Transverse colon (tissue), 4 donors: Measurements from ENCODE around the gene NLGN3. TPM values are rescaled to one million over a fixed set of nuclear protein-coding genes. Genes with fewer than 3 reads are reported as not detected.
"Not testable (repeated sequence)": the region's sequence is repeated elsewhere in the genome, so short reads cannot be mapped to it uniquely, and the experiment has no call there.

Experiments used
- DNase-seq: peaks from one replicate; pipeline ENCODE4 v3.0.0-alpha.2; 2019
- H3K27ac ChIP-seq, 4 donors: fragments of 200-600 bp; sonication (generic); 2 replicates each; pipeline ENCODE4 v1.5.1; 2016 to 2018; ENCODE audit warnings: inconsistent platforms in 4 of 4
- H3K27me3 ChIP-seq: fragments of 200-600 bp; sonication (generic); 2 replicates; pipeline ENCODE4 v1.5.1; 2017; ENCODE audit warnings: inconsistent platforms
- H3K36me3 ChIP-seq, 4 donors: fragments of 200-600 bp; sonication (generic); 2 replicates each; pipeline ENCODE4 v1.5.1; 2017 to 2019; ENCODE audit warnings: inconsistent platforms in 4 of 4
- H3K4me1 ChIP-seq, 4 donors: fragments of 200-600 bp; sonication (generic); 2 replicates each; pipeline ENCODE4 v1.5.1; 2017 to 2020; ENCODE audit warnings: inconsistent platforms in 4 of 4
- H3K4me3 ChIP-seq, 4 donors: fragments of 200-600 bp; sonication (generic); 1 replicate in 1 of 4; 2 replicates in 3 of 4; pipeline versions ENCODE4 v1.5.1 to v1.6.1; 2017 to 2019; ENCODE audit warnings: inconsistent platforms in 4 of 4
- H3K9me3 ChIP-seq, 2 donors: fragments of 200-600 bp; sonication (generic); 2 replicates each; pipeline ENCODE4 v1.5.1; 2017 to 2019; ENCODE audit warnings: inconsistent platforms in 2 of 2
- CTCF ChIP-seq, 5 experiments: fragments of 200-600 bp in 3 of 5; fragments of 450-650 bp in 2 of 5; sonication (generic) in 3 of 5; IDR thresholded peaks; 1 replicate in 2 of 5; 2 replicates in 3 of 5; pipeline ENCODE4 v1.5.1; 2016 to 2017; ENCODE audit warnings: antibody characterized with exemption in 5 of 5, inconsistent platforms in 3 of 5, mild to moderate bottlenecking in 2 of 5, moderate library complexity in 1 of 5
- EP300 ChIP-seq: sonication (generic); formaldehyde crosslinking; IDR thresholded peaks from one replicate; pipeline ENCODE4 v1.6.1; 2017; ENCODE audit warnings: antibody characterized with exemption, low read depth
- POLR2A ChIP-seq: fragments of 450-650 bp; IDR thresholded peaks from one replicate; pipeline ENCODE4 v1.6.1; 2016; ENCODE audit warnings: antibody characterized with exemption, mild to moderate bottlenecking, moderate library complexity
- POLR2AphosphoS5 ChIP-seq, 3 donors: sonication (generic); formaldehyde crosslinking; IDR thresholded peaks; one replicate each; pipeline ENCODE4 v1.6.1; 2016; ENCODE audit warnings: antibody characterized with exemption in 3 of 3
- WGBS, 2 donors: methylation state at CpG; one replicate each; pipeline ENCODE4 v1.1.5; 2018; ENCODE audit warnings: low coverage in 1 of 2; 5-methylcytosine and 5-hydroxymethylcytosine counted together
- in situ Hi-C, 4 donors: fragments of 200-750 bp; cut with MboI; loops; one replicate each; pipeline versions ENCODE4 v1.15.0 to v1.15.1; 2017; ENCODE audit warnings: low sequenced_read_pairs in 3 of 4, low pct_ligation_motif_present in 1 of 4, low pct_unique_long_range_greater_than_20kb in 1 of 4
- intact Hi-C: fragments of 100-400 bp; cut with DNase I; formaldehyde crosslinking; loops from one replicate; pipeline ENCODE4 v1.15.1; 2023; ENCODE audit warnings: low total_unique reads
- total RNA-seq, 4 donors: library from RNA; depleted of rRNA; stranded (reverse); fragments of >200 nt; gene quantifications; one replicate each; pipeline ENCODE4 v1.1.0, GENCODE V29; 2016

The NLGN3 gene
- total RNA-seq, 4 donors from 2014 or later = 0.40 to 1.1 (median 0.64) TPM; not detected in 1

GRCh38 chrX:71177327-71177726 lies 32.7 kb downstream of the NLGN3 start:
- in situ Hi-C loops = loop anchor here in 3 of 4 donors (10.0 to 25.0 kb wide), 5 partner anchors 90 to 415 kb away; partner anchors contain the start of gene FOXO4 (in 1 of the 3)
- TF ChIP-seq POLR2A (no peak), EP300 (no peak), CTCF (IDR thresholded peaks at IDR 0.05) (no peak), POLR2AphosphoS5 (IDR thresholded peaks at IDR 0.05) (no peak)
- Histone ChIP-seq H3K36me3 (no peaks in the 10 kb centered on the region), H3K9me3 (no peaks in the 10 kb centered on the region), H3K27ac (no peak overlapping the region), H3K27me3 (no peaks in the 10 kb centered on the region), H3K4me1 (peaks cover 0 to 5% (median 0%) of the 10 kb centered on the region in 4 donors), H3K4me3 (no peak overlapping the region)
- DNase-seq = no peak
- intact Hi-C loops = loop anchor here (2.0 to 10.0 kb wide), 2 partner anchors 51 to 203 kb away; no protein-coding TSS in a partner anchor
- WGBS, 2 donors = 50 to 57% methylated on average over 3 of the region's 3 CpGs

- DNase-seq = peak; percentile 56
- intact Hi-C loops (loop anchor here (10.0 kb wide), 1 partner anchor 204 kb away; no protein-coding TSS in a partner anchor), in situ Hi-C loops (loop anchor here in 3 of 4 donors (10.0 to 25.0 kb wide), 5 partner anchors 92 to 417 kb away; partner anchors contain the start of gene FOXO4 (in 1 of the 3))
- H3K9me3 ChIP-seq = no peaks in the 10 kb centered on the region
- peaks cover 0 to 10% (median 0%) of the 10 kb centered on the region in 4 donors for H3K4me1 ChIP-seq
- no peak overlapping the region for H3K27ac ChIP-seq
- H3K36me3 ChIP-seq = no peaks in the 10 kb centered on the region
- WGBS, 2 donors = 3% methylated on average over 4 of the region's 4 CpGs; no CpG with 5 or more reads in 1 of the 2 donors
- no peak overlapping the region for H3K4me3 ChIP-seq
- H3K27me3 ChIP-seq = no peaks in the 10 kb centered on the region
- TF ChIP-seq POLR2A = no peak
- no peak for TF ChIP-seq POLR2AphosphoS5 (IDR thresholded peaks at IDR 0.05)
- peak; percentile 53 to 72 (median 68) for TF ChIP-seq CTCF (IDR thresholded peaks at IDR 0.05)
Measured at GRCh38 chrX:71178908-71179307, 34.3 kb downstream of the NLGN3 start.

- H3K9me3 ChIP-seq, H3K27me3 ChIP-seq, H3K4me3 ChIP-seq, H3K36me3 ChIP-seq, intact Hi-C loops, DNase-seq: not testable (repeated sequence)
- Histone ChIP-seq H3K4me1 (peaks cover 0 to 10% (median 0%) of the 10 kb centered on the region in 4 donors), H3K27ac (peak overlapping the region; percentile 75 to 89 (median 86))
- in situ Hi-C loops = loop anchor here in 2 of 4 donors (25.0 kb wide), 3 partner anchors 93 to 418 kb away; partner anchors contain the start of gene FOXO4 (in 1 of the 2)
- 70% methylated on average over 9 of the region's 9 CpGs; no CpG with 5 or more reads in 1 of the 2 donors for WGBS, 2 donors
Measured at GRCh38 chrX:71180579-71181265, 36.1 kb downstream of the NLGN3 start.

GRCh38 chrX:71181558-71181909 lies 36.9 kb downstream of the NLGN3 start:
- intact Hi-C loops = no loop called here
- TF ChIP-seq POLR2AphosphoS5 (IDR thresholded peaks at IDR 0.05) (no peak), POLR2A (no peak), CTCF (IDR thresholded peaks at IDR 0.05) (no peak), EP300 (no peak)
- Histone ChIP-seq H3K27ac (peak overlapping the region; percentile 75 to 89 (median 86)), H3K4me1 (peaks cover 0 to 10% (median 0%) of the 10 kb centered on the region in 4 donors), H3K36me3 (no peaks in the 10 kb centered on the region), H3K27me3 (no peaks in the 10 kb centered on the region), H3K4me3 (peak overlapping the region in 3 of 4 donors; percentile 24 to 51 (median 34)), H3K9me3 (no peaks in the 10 kb centered on the region)
- peak; percentile 34 for DNase-seq
- in situ Hi-C loops = loop anchor here in 2 of 4 donors (25.0 kb wide), 3 partner anchors 94 to 419 kb away; partner anchors contain the start of gene FOXO4 (in 1 of the 2)
- WGBS, 2 donors = 59 to 60% methylated on average over 1 to 10 of the region's 10 CpGs
